ENCODE results near the gene SLC25A21.
"Not testable (repeated sequence)": the region's sequence is repeated elsewhere in the genome, so short reads cannot be mapped to it uniquely, and the experiment has no call there.

SLC25A21 gene

GRCh38 chr14:37093364-37093763 is 79.0 kb downstream of the SLC25A21 start:
- ATAC-seq (no peak), DNase-seq (no peak)
- Mint-ChIP-seq H3K4me1 (no peaks in the 10 kb centered on the region), H3K9me3 (peaks cover 0 to 6% of the 10 kb centered on the region in 2 donors), H3K4me3 (no peak overlapping the region), H3K27ac (no peak overlapping the region), H3K27me3 (no peaks in the 10 kb centered on the region)

- ATAC-seq: no peak
- no peaks in the 10 kb centered on the region for H3K4me1 Mint-ChIP-seq
- H3K27ac Mint-ChIP-seq: no peak overlapping the region
- no peaks in the 10 kb centered on the region for H3K27me3 Mint-ChIP-seq
- H3K4me3 Mint-ChIP-seq: no peak overlapping the region
- DNase-seq: no peak
- peaks cover 0 to 6% of the 10 kb centered on the region in 2 donors for H3K9me3 Mint-ChIP-seq
Observed at GRCh38 chr14:37091651-37092050, 80.8 kb downstream of the SLC25A21 start.

GRCh38 chr14:37090026-37090425 is 82.4 kb downstream of the SLC25A21 start:
- Mint-ChIP-seq H3K4me1 (no peaks in the 10 kb centered on the region), H3K27me3 (no peaks in the 10 kb centered on the region), H3K9me3 (peaks cover 0 to 6% of the 10 kb centered on the region in 2 donors), H3K4me3 (no peak overlapping the region), H3K27ac (peak overlapping the region in 1 of 2 donors; percentile 50)
- no peak for DNase-seq
- ATAC-seq: no peak

GRCh38 chr14:37089410-37089809 is 83.0 kb downstream of the SLC25A21 start:
- no peaks in the 10 kb centered on the region for H3K4me1 Mint-ChIP-seq
- H3K4me3 Mint-ChIP-seq: no peak overlapping the region
- no peaks in the 10 kb centered on the region for H3K27me3 Mint-ChIP-seq
- DNase-seq (no peak), ATAC-seq (no peak)
- peaks cover 0 to 6% of the 10 kb centered on the region in 2 donors for H3K9me3 Mint-ChIP-seq
- H3K27ac Mint-ChIP-seq: no peak overlapping the region

- Mint-ChIP-seq H3K27ac (no peak overlapping the region), H3K4me1 (no peaks in the 10 kb centered on the region), H3K27me3 (no peaks in the 10 kb centered on the region), H3K9me3 (peaks cover 5 to 6% of the 10 kb centered on the region in 2 donors), H3K4me3 (no peak overlapping the region)
- ATAC-seq (no peak), DNase-seq (no peak)
Observed at GRCh38 chr14:37088356-37089215, 83.8 kb downstream of the SLC25A21 start.

GRCh38 chr14:37087520-37087919 is 84.9 kb downstream of the SLC25A21 start:
- Mint-ChIP-seq H3K9me3 (peaks cover 4 to 5% of the 10 kb centered on the region in 2 donors), H3K27ac (no peak overlapping the region), H3K4me3 (no peak overlapping the region), H3K27me3 (no peaks in the 10 kb centered on the region), H3K4me1 (no peaks in the 10 kb centered on the region)
- DNase-seq (no peak), ATAC-seq (no peak)

GRCh38 chr14:37083599-37083998 is 88.8 kb downstream of the SLC25A21 start:
- peaks cover 8 to 11% of the 10 kb centered on the region in 2 donors for H3K9me3 Mint-ChIP-seq
- no peaks in the 10 kb centered on the region for H3K27me3 Mint-ChIP-seq
- ATAC-seq (no peak), DNase-seq (no peak)
- no peaks in the 10 kb centered on the region for H3K4me1 Mint-ChIP-seq
- H3K27ac Mint-ChIP-seq: no peak overlapping the region
- H3K4me3 Mint-ChIP-seq: no peak overlapping the region

GRCh38 chr14:37082449-37082848 is 90.0 kb downstream of the SLC25A21 start:
- Mint-ChIP-seq H3K4me1 (no peaks in the 10 kb centered on the region), H3K4me3 (no peak overlapping the region), H3K27me3 (no peaks in the 10 kb centered on the region), H3K9me3 (peaks cover 8 to 11% of the 10 kb centered on the region in 2 donors), H3K27ac (no peak overlapping the region)
- DNase-seq (no peak), ATAC-seq (no peak)

- H3K4me3 Mint-ChIP-seq: no peak overlapping the region
- H3K9me3 Mint-ChIP-seq: peaks cover 8 to 11% of the 10 kb centered on the region in 2 donors
- ATAC-seq (no peak), DNase-seq (no peak)
- H3K4me1 Mint-ChIP-seq: no peaks in the 10 kb centered on the region
- no peak overlapping the region for H3K27ac Mint-ChIP-seq
- no peaks in the 10 kb centered on the region for H3K27me3 Mint-ChIP-seq
Observed at GRCh38 chr14:37081856-37082255, 90.5 kb downstream of the SLC25A21 start.

GRCh38 chr14:37081218-37081617 is 91.2 kb downstream of the SLC25A21 start:
- Mint-ChIP-seq H3K27ac (no peak overlapping the region), H3K4me1 (no peaks in the 10 kb centered on the region), H3K9me3 (peaks cover 8 to 11% of the 10 kb centered on the region in 2 donors), H3K27me3 (no peaks in the 10 kb centered on the region), H3K4me3 (no peak overlapping the region)
- ATAC-seq (no peak), DNase-seq (no peak)

GRCh38 chr14:37078131-37078530 is 94.3 kb downstream of the SLC25A21 start:
- H3K27ac Mint-ChIP-seq: no peak overlapping the region
- ATAC-seq: no peak
- peaks cover 7 to 16% of the 10 kb centered on the region in 2 donors for H3K9me3 Mint-ChIP-seq
- DNase-seq: no peak
- no peaks in the 10 kb centered on the region for H3K27me3 Mint-ChIP-seq
- no peaks in the 10 kb centered on the region for H3K4me1 Mint-ChIP-seq
- no peak overlapping the region for H3K4me3 Mint-ChIP-seq

- H3K27me3 Mint-ChIP-seq, H3K4me3 Mint-ChIP-seq, H3K4me1 Mint-ChIP-seq, DNase-seq, ATAC-seq, H3K27ac Mint-ChIP-seq: not testable (repeated sequence)
- peaks cover 3 to 11% of the 10 kb centered on the region in 2 donors for H3K9me3 Mint-ChIP-seq
Observed at GRCh38 chr14:37074320-37074719, 98.1 kb downstream of the SLC25A21 start.

- ATAC-seq (no peak), DNase-seq (no peak)
- Mint-ChIP-seq H3K27ac (peak overlapping the region in 1 of 2 donors; percentile 79), H3K9me3 (peaks cover 4 to 16% of the 10 kb centered on the region in 2 donors), H3K27me3 (no peaks in the 10 kb centered on the region), H3K4me1 (no peaks in the 10 kb centered on the region), H3K4me3 (no peak overlapping the region)
Observed at GRCh38 chr14:37063467-37064240, 108.8 kb downstream of the SLC25A21 start.

GRCh38 chr14:37062191-37062803 is 110.1 kb downstream of the SLC25A21 start:
- Mint-ChIP-seq H3K4me1 (no peaks in the 10 kb centered on the region), H3K4me3 (no peak overlapping the region), H3K27me3 (no peaks in the 10 kb centered on the region), H3K27ac (no peak overlapping the region), H3K9me3 (peaks cover 4 to 16% of the 10 kb centered on the region in 2 donors)
- DNase-seq (no peak), ATAC-seq (no peak)

- peaks cover 4 to 14% of the 10 kb centered on the region in 2 donors for H3K9me3 Mint-ChIP-seq
- H3K4me3 Mint-ChIP-seq: no peak overlapping the region
- no peaks in the 10 kb centered on the region for H3K27me3 Mint-ChIP-seq
- ATAC-seq (no peak), DNase-seq (no peak)
- H3K27ac Mint-ChIP-seq: no peak overlapping the region
- no peaks in the 10 kb centered on the region for H3K4me1 Mint-ChIP-seq
Observed at GRCh38 chr14:37061697-37062096, 110.7 kb downstream of the SLC25A21 start.

Measured in stimulated activated naive CD8-positive, alpha-beta T cell treated with anti-CD3 and anti-CD28 coated beads, Interleukin-15, amount 100 ng/mL, for 72 hours (primary cell).